ENCODE measurements around the gene MAP6.
A peak's percentile ranks its signal among the peaks of the same experiment; 100 is the strongest.

MAP6 gene

GRCh38 chr11:75565221-75565814 lies 103.5 kb downstream of the MAP6 start:
- POLR2A ChIA-PET: no interaction called here
- no peak for DNase-seq (ENCODE audit: extremely low spot score)
- TF ChIP-seq, protein P1, sequence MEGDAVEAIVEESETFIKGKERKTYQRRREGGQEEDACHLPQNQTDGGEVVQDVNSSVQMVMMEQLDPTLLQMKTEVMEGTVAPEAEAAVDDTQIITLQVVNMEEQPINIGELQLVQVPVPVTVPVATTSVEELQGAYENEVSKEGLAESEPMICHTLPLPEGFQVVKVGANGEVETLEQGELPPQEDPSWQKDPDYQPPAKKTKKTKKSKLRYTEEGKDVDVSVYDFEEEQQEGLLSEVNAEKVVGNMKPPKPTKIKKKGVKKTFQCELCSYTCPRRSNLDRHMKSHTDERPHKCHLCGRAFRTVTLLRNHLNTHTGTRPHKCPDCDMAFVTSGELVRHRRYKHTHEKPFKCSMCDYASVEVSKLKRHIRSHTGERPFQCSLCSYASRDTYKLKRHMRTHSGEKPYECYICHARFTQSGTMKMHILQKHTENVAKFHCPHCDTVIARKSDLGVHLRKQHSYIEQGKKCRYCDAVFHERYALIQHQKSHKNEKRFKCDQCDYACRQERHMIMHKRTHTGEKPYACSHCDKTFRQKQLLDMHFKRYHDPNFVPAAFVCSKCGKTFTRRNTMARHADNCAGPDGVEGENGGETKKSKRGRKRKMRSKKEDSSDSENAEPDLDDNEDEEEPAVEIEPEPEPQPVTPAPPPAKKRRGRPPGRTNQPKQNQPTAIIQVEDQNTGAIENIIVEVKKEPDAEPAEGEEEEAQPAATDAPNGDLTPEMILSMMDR (IDR thresholded peaks at IDR 0.05; ENCODE audit: control extremely low read depth, extremely low read depth, low read depth, missing control alignments): no peak
- CTCF ChIA-PET: interaction anchor here (1.0 to 3.6 kb wide), 4 partner anchors 10 to 121 kb away, joined by 3 to 23 read pairs (median 4); no protein-coding TSS in a partner anchor

DNA sequence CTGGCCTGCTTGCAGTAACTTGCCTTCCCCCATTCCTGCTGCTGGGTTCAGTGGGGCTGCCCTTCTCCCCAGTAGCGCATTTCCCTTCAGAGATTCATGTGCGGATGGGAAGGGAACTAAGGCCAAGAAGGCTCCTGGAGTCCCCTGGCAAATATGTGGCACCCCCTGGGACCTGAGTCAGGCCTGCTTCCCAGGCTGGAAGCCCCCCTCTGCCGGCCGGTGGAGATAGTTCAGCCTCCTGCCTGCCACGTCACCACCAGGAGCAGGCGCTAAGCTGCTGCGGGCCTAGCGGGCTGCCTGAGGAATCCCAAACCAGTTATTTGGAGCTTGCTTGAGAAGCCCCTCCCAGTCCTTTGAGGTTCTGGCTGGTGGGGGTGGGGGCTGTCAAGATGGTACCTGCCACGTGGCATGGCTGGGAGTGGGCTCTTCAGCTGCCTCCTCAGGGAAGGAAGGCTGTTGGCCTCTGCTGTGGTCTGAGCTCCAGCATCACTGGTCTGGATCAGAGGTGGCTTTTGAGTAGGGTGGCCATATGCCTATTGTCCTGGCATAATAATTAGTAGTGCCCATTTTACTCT lies 104.8 kb downstream of the MAP6 start:
- TF ChIP-seq, protein P1 (IDR thresholded peaks at IDR 0.05; ENCODE audit: control extremely low read depth, extremely low read depth, low read depth, missing control alignments): no peak
- DNase-seq (ENCODE audit: extremely low spot score): no peak
- ChIA-PET CTCF (interaction anchor here (0.7 to 3.6 kb wide), 4 partner anchors 11 to 120 kb away, joined by 3 to 23 read pairs (median 4); no protein-coding TSS in a partner anchor), POLR2A (no interaction called here)

- DNase-seq (ENCODE audit: extremely low spot score): no peak
- TF ChIP-seq, protein P1 (IDR thresholded peaks at IDR 0.05; ENCODE audit: control extremely low read depth, extremely low read depth, low read depth, missing control alignments): no peak
- CTCF ChIA-PET: interaction anchor here (0.7 to 3.6 kb wide), 4 partner anchors 12 to 119 kb away, joined by 3 to 23 read pairs (median 4); no protein-coding TSS in a partner anchor
- POLR2A ChIA-PET: no interaction called here
Measured at GRCh38 chr11:75563501-75563977, 105.3 kb downstream of the MAP6 start.

GRCh38 chr11:75562836-75563484 lies 105.9 kb downstream of the MAP6 start:
- DNase-seq (ENCODE audit: extremely low spot score): no peak
- TF ChIP-seq, protein P1 (IDR thresholded peaks at IDR 0.05; ENCODE audit: control extremely low read depth, extremely low read depth, low read depth, missing control alignments): no peak
- POLR2A ChIA-PET: interaction anchor here (1.3 kb wide), 2 partner anchors 9 to 163 kb away, joined by 3 to 4 read pairs; no protein-coding TSS in a partner anchor
- CTCF ChIA-PET: interaction anchor here (1.0 to 3.6 kb wide), 2 partner anchors 13 to 30 kb away, joined by 3 to 23 read pairs; no protein-coding TSS in a partner anchor

DNA sequence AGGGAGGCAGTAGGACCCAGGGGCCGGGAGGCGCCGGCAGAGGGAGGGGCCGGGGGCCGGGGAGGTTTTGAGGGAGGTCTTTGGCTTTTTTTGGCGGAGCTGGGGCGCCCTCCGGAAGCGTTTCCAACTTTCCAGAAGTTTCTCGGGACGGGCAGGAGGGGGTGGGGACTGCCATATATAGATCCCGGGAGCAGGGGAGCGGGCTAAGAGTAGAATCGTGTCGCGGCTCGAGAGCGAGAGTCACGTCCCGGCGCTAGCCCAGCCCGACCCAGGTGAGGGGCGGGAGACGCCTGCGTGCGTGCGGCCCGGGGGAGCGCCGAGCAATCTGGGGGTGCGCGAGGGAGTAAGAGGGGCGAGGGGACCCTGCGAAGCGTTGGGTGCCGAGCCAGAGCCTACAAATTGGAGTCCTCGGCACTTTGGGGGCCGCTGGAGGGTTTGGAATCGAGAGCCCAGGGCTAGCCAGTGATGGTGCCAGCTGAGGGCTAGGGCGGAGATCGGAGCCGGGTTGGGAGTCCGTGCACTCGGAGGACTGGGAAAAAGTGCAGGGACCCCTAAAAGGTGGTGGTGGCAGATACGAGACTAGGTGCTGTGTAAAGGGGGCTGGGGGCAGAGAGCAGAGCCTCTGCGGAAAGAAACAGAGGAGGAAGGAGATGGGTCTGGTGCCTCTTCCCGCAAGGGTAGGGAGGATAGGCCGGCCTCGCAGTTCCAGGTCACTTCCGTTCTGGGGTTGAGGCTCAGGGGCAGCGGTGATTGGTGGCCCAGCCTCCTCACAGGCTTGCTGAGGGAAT lies 106.6 kb downstream of the MAP6 start, which contains the start of gene SERPINH1:
TSS of gene SERPINH1 (plus strand) at position 206 of the 788 bp plus-strand sequence. CDS start 4,097 bp downstream, outside the sequence.
- TF ChIP-seq, protein P1 (IDR thresholded peaks at IDR 0.05; ENCODE audit: control extremely low read depth, extremely low read depth, low read depth, missing control alignments): no peak
- ChIA-PET CTCF (interaction anchor here (1.0 to 2.1 kb wide), 3 partner anchors 14 to 30 kb away, joined by 3 to 5 read pairs (median 4); no protein-coding TSS in a partner anchor), POLR2A (interaction anchor here (0.6 to 1.3 kb wide), 3 partner anchors 8 to 162 kb away, joined by 3 to 4 read pairs (median 3); no protein-coding TSS in a partner anchor)
- peak; percentile 90 for DNase-seq (ENCODE audit: extremely low spot score)

Data from GM10248 (cell line).